Ecto neural progenitor cell (in vitro differentiated cells): ENCODE results near the gene CDKAL1.

Experiments
- DNase-seq: peaks from one replicate; pipeline ENCODE4 v3.0.0-alpha.2; 2018; ENCODE audit warnings: low spot score

Gene CDKAL1

GRCh38 chr6:20680697-20681165 is 146.5 kb downstream of the CDKAL1 start:
- DNase-seq = no peak

DNA sequence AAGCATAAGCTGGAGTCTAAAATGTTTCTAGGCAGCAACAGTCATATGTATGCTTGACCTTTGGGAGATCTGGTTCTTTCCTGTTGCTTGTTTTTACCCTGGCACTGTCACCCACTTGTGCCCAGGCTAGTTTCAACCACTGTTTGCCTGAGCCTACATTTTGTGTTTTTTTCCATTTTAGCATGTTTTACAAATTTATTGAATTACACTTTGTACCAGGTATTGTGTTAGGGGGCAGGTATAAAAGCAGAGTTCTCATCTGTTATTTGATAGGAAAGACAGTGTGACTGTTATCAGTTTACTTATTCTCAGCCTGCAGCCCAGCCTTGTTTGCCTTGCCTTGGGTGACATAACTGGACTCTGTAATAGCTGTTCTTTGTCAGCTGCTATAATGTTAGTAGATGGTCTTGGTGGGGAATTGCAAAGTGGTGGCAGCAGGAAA is 147.0 kb downstream of the CDKAL1 start:
- DNase-seq = no peak

DNA sequence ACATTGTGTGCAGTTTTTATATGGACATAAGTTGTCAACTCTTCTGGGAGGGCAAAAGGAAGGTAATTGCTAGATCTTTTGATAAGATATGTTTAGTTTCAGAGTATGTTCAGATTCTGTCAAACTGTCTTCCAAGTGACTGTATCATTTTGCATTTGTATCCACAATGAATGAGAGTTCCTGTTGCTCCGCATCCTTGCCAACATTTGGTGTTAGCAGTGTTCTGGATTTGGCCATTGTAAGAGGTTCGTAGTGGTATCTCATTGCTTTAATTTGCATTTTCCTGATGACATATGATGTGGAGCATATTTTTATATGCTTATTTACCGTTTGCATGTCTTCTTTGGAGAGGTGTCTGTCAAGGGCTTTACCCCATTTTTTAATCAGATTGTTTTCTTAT is 150.2 kb downstream of the CDKAL1 start:
- DNase-seq = no peak

GRCh38 chr6:20686142-20686541 is 151.9 kb downstream of the CDKAL1 start:
- no peak for DNase-seq

DNA sequence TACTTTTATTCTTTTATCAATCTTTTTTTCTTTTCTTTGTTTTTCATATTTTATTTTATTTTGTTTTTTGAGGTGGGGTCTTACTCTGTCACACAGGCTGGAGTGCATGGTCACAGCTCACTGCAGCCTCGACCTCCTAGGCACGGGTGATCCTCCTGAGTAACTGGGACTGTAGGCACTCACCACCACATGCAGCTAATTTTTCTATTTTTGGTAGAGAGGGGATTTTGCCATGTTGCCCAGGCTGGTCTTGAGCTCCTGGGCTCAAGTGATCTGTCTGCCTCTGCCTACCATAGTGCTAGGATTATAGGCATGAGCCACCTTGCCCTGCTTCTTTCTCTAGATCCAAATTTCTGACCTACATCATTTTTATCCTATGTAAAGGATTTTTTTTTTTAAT is 153.2 kb downstream of the CDKAL1 start:
- DNase-seq = no peak

- no peak for DNase-seq
Measured at GRCh38 chr6:20688710-20689500, 154.6 kb downstream of the CDKAL1 start.

DNA sequence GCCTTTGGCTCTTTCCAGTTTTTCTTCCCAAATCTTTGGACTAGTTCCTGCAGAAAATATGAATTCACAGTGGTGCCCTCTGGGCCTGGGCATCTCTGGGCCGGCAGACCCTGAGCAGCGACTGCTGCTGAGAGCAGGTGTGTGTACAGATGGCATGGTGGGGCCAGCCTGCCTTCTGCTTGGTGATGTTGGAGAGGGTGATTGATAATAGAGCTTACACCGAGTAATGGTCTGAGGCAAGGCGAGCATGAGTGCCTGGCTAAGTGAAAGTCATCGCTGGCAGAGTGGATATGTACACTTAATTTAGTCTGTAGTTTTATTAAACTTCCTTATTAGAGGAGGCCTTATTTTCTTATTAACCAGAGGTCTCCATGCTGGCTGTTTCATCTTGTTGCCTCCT is 156.9 kb downstream of the CDKAL1 start:
- no peak for DNase-seq

DNA sequence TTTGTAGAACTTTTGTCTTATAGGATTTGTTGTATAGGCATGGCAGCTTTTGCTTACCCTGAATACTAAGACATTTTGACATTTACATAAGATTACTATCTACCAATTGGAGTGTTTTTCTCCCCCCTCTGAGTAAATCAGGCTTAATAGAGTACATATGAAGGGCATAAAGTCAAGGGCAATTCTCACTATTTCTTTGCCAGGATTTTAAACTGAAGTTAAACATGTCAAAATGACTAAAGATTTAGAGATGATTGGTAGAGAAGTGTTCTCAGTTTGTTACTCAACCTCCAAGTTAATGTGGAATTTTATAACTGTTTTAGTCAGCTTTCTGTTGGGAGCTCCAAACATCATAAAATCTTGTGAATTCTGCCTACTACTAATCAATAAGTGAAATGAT is 157.8 kb downstream of the CDKAL1 start:
- no peak for DNase-seq

DNA sequence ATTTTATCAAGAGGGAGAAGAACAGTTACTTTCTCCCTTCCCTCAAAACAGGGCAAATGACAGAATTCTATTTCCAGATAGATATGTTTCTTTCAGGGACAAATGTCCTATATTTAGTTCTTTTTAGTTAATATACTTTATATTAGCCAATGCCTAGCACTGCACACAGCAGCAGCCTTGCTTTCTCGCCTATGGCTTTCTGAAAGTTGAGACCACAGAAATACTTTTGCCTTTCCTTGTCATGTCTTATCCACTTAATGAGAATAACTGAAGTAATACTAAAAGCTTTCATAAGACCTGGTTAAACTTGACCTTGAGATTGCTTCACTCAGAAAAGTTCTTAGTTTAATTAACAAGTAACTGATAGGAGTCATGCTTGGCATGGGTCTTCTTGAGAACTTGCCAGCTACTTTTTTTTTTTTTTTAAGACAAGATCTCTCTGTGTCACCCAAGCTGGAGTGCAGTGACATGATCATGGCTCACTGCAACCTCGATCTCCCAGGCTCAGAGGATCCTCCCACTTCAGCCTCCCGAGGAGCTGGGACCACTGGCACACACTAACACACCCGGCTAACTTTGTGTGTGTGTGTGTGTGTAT is 159.3 kb downstream of the CDKAL1 start:
- DNase-seq = no peak

- no peak for DNase-seq
Measured at GRCh38 chr6:20696676-20697075, 162.4 kb downstream of the CDKAL1 start.

DNA sequence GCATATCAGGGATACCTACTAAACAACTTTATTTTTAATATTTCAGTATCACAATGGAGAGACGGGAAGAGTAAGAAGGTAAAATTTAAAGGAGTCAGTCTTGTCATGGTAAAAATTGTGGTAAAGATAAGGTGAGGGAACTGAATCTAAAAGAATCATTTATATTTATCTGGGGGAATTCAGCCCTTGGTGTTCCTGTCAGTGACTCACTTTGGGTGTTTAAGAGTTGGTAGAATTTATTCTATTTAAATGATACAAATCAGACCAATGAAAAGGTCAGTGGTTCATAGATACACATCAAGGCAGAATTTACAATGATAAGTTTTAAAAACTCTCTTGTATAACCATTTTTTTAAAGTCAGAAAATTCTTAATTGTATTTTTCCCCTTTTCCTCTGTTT is 164.4 kb downstream of the CDKAL1 start:
- DNase-seq = no peak

GRCh38 chr6:20699402-20699801 is 165.1 kb downstream of the CDKAL1 start:
- no peak for DNase-seq

DNA sequence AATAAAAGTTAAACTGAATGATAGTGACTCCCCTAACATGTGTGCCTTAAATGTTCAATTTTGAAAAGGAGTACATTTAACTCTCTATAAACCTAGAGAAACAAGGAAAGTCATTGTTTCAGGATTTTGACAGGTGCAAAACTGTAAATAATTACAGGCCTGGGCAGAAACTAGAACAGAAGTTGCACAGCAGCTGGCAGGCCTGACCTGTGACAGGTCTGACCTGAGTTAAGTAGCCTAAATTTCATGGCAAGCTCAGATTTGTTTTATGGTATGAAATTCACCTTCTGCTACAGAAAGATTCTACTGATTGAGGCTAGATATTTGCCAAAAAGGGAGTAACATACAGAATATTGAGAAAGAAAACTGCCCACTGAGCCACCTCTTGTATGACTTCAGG is 166.1 kb downstream of the CDKAL1 start:
- no peak for DNase-seq

- DNase-seq = no peak
Measured at GRCh38 chr6:20702366-20702765, 168.1 kb downstream of the CDKAL1 start.

GRCh38 chr6:20703049-20703448 is 168.8 kb downstream of the CDKAL1 start:
- no peak for DNase-seq

DNA sequence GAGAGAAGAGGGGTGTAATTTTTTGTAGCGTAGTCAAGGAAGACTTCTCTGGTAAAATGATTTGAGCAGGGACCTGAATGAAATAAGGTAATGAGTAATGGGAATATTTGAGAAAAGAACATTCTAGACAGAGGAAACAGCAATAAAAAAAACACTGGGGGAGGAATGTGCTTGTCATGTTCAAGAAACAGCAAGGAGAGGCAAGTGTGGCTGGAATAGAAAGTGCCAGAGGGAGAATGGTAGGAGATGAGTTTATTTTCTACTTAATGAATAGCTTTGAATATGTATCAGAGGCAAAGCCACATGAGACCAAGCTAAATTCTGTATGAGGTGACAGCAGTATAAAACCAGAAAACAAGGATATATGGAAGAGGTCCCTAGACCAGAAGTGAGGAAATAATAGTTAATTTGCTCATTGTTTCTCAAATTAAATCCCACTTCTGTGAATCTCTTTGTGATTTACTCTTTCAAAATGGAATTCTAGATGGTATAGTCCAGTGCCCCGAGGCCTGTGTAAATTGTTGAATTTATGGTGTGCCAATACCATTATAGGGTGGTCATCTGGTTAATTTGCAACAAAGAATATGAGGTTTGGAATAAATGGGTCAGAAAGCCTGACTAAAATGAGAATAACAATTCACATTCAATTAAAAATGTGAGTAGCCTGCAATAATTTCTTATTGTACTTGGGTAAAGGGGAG is 170.2 kb downstream of the CDKAL1 start:
- DNase-seq = no peak

DNA sequence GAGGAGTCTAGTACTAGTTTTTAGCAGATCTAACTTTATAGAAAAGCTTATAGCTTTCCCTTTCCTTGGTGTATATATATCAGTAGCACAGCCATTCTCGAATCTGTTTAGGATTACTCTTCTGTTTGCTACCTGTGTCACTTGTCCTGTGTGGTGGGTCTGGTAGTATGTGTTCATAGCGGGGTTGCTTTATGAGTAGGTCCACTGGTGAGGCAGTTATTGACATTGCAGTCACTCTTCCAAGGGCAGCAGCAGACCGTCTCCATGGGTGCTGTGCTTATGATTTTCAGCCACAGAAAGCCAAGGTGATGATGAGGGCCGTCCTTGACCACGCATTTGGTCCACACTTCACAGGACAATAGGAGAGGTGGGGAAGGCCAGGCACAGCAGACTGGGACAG is 171.5 kb downstream of the CDKAL1 start:
- no peak for DNase-seq

DNA sequence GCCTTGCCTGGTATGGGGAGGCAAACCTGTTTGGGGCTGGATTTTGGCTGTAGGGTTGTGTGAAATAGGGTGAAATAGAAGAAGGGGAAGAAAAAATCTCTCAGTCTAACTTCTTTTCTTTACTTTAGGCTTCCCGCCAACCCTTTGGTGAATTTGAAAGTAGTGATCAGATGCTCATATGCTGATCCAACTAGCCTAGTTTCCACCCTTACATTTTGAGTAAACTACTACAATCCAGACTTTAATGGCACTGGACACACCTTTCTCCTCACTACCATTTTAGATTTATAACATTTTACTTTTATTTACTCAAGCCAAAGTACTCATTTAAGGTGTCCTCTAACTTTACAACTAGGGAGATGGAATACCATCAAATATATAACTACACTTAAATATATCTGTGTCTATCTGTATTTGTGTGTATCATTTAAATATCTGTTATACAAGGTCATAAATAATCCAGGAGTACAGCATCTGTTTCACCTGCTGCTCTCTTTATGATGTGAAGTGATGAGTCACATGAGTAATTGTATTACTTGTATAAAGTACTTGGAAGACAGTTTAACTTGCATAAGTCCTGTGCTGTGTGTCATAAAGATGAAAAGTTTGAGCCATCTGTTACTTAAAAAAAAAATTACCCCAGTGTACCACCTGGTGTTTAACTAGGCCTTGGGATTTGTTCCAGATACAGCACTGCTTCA is 172.1 kb downstream of the CDKAL1 start:
- no peak for DNase-seq

DNA sequence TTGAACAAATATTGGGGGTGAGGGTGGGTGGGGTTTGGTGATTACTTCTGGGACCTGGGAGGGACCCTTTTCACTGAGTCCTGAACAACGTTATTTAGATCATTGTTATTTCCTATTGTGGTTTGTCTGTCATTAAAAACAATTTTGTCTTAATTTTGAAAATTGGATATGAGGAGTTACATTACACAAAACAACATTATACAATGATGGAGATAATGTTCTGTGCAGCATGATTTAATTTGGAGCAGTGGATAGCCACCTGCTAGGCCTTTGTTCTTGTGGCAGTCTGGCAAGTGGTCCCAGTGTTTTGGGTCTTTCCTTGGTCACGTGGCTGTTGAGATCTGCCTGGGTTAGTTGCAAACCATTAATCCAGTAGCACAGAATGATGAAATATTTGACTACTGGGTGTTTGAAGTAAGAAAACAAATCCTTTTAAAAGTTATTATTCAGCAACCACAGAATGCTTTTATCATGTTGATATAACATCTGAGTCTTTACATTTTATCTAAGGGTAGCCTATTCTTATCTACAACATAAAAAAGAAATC is 172.8 kb downstream of the CDKAL1 start:
- DNase-seq = no peak

GRCh38 chr6:20707870-20708269 is 173.6 kb downstream of the CDKAL1 start:
- DNase-seq = no peak

DNA sequence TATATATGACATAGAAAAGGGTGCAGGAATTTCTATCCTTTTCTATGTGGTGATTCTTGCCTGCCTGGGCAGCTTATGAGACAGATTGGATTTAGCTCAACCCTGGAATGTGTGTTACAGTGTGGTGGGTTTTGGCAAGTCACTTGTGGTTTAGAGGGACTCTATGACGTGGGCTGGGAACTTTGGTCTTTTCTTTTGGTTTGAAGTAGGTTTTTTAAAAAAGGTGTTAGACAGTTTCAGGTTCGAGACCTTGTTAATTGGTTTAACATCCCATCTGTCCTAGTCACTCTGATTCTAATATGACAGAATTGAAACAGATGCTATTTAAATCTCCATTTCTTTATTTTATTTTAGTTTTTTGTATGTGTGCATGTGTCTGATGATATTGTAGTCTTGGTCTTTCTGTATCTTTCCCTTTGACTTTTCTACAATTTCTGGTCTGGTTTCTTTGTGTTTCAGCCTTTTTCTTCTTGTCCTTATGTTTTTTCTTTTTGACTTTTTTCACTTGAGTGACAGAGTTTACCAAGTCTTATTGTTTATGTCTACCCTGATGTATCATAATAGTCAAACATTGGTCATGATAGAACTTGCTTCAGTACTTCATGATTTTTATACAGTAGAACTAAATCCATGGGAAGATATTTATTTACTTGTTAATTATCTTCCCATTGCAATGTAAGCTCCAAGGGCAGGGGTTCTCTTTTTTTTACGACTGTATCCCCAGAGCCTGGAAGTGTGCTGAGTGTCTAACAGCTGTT is 174.3 kb downstream of the CDKAL1 start:
- no peak for DNase-seq
